ENCODE data around the gene SLC12A7. TPM values are rescaled to one million over a fixed set of nuclear protein-coding genes. Genes with fewer than 3 reads are reported as not detected.

The SLC12A7 gene
- total RNA-seq, 2 experiments from 2014 or later = 0.06 TPM; not detected in 1

DNA sequence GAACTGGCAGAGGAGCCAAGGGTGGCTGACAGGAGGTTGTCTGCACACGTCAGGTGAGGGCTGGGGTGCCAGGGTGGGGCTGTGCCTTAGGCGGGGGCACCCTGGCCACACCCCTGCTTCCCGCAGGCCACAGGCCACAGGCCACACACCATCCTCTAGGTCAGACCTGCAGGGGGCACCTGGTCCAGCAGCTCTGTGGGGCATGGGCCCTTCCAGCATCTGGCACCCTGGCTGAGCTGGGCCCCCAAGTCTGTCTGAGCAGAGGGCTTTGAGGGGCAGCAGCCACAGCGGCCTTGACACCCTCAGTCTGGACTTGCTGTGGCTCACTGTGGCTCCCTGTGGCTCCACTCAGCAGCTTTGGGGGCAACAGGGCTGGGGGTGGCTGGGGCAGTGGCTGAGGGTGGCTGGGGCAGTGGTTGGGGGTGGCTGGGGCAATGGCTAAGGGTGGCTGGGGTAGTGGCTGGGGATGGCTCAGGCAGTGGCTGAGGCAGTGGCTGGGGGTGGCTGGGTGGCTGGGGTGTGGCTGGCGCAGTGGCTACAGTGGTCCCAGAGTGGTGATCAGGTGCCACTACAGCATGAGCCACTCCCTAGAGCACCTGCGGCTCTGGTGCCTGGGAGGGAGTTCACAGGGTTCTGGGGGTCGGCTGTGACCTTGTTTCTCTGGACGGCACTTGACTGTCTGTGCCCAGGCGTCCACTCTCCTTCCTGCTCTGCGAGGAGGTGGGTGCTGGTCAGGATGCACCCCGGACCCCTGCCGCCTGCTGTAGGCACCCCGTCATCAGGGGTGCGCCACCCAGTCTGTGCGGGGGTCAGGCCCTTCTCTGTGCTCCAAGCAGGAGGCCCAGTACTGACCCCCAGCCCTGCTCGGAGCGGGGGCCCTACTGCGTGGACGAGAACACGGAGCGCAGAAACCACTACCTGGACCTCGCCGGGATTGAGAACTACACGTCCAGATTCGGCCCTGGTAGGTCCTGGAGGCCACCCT, 76.2 kb downstream of the SLC12A7 start:
- no peaks in the 10 kb centered on the region for H3K36me3 ChIP-seq (ENCODE audit: insufficient read depth, low read length)
- H3K9me3 ChIP-seq (ENCODE audit: low read length) = no peaks in the 10 kb centered on the region
- TF ChIP-seq, protein P1, sequence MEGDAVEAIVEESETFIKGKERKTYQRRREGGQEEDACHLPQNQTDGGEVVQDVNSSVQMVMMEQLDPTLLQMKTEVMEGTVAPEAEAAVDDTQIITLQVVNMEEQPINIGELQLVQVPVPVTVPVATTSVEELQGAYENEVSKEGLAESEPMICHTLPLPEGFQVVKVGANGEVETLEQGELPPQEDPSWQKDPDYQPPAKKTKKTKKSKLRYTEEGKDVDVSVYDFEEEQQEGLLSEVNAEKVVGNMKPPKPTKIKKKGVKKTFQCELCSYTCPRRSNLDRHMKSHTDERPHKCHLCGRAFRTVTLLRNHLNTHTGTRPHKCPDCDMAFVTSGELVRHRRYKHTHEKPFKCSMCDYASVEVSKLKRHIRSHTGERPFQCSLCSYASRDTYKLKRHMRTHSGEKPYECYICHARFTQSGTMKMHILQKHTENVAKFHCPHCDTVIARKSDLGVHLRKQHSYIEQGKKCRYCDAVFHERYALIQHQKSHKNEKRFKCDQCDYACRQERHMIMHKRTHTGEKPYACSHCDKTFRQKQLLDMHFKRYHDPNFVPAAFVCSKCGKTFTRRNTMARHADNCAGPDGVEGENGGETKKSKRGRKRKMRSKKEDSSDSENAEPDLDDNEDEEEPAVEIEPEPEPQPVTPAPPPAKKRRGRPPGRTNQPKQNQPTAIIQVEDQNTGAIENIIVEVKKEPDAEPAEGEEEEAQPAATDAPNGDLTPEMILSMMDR (conservative IDR thresholded peaks at IDR 0.05; ENCODE audit: low read length) = no peak
- no peak for TF ChIP-seq EZH2phosphoT487 (IDR thresholded peaks at IDR 0.05; ENCODE audit: borderline replicate concordance, low read depth, low read length)
- no TSS peak for BruUV-seq (replicated peaks)
- ChIA-PET CTCF (ENCODE audit: unreplicated experiment) (no interaction called here), POLR2A (no interaction called here)
- intact Hi-C loops (cut with micrococcal nuclease; ENCODE audit: unreplicated experiment) = no loop called here
- no peak for DNase-seq (ENCODE audit: low spot score)
- no peak overlapping the region for H3K4me3 ChIP-seq (ENCODE audit: low read depth, low read length, poor library complexity, severe bottlenecking)
- no peaks in the 10 kb centered on the region for H3K4me1 ChIP-seq (ENCODE audit: insufficient read depth, low read length, poor library complexity, severe bottlenecking)
- no peak overlapping the region for H3K4me2 ChIP-seq (ENCODE audit: low read length)
- H4K20me1 ChIP-seq (ENCODE audit: insufficient read depth, low read length) = no peaks in the 10 kb centered on the region
- no peak overlapping the region for H2AFZ ChIP-seq (ENCODE audit: low read length)
- H3K79me2 ChIP-seq (ENCODE audit: insufficient read depth, low read depth, low read length) = no peaks in the 10 kb centered on the region
- no peaks in the 10 kb centered on the region for H3K9me2 ChIP-seq (ENCODE audit: insufficient read depth, low read length)
- H3K27ac ChIP-seq (ENCODE audit: low read depth, low read length, poor library complexity, severe bottlenecking) = no peak overlapping the region

DNA sequence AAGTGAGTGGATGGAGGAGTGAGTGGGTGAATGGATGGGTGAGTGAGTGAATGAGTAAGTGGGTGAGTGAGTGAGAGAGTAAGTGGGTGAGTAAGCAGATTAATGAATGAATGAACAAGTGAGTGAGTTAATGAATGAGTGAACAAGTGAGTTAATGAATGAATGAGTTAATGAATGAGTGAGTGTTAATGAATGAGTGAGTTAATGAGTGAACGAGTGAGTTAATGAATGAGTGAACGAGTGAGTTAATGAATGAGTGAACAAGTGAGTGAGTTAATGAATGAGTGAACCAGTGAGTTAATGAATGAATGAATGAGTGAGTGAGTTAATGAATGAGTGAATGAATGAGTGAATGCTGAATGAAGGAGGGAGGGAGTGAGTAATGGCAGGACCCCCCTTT, 76.9 kb downstream of the SLC12A7 start:
- TF ChIP-seq EZH2phosphoT487 (IDR thresholded peaks at IDR 0.05; ENCODE audit: borderline replicate concordance, low read depth, low read length) = no peak
- TF ChIP-seq, protein P1 (conservative IDR thresholded peaks at IDR 0.05; ENCODE audit: low read length) = no peak
- no peak overlapping the region for H2AFZ ChIP-seq (ENCODE audit: low read length)
- no peaks in the 10 kb centered on the region for H3K79me2 ChIP-seq (ENCODE audit: insufficient read depth, low read depth, low read length)
- ChIA-PET CTCF (ENCODE audit: unreplicated experiment) (no interaction called here), POLR2A (no interaction called here)
- no peak overlapping the region for H3K27ac ChIP-seq (ENCODE audit: low read depth, low read length, poor library complexity, severe bottlenecking)
- no peaks in the 10 kb centered on the region for H4K20me1 ChIP-seq (ENCODE audit: insufficient read depth, low read length)
- H3K36me3 ChIP-seq (ENCODE audit: insufficient read depth, low read length) = no peaks in the 10 kb centered on the region
- no peak overlapping the region for H3K4me2 ChIP-seq (ENCODE audit: low read length)
- DNase-seq (ENCODE audit: low spot score) = no peak
- BruUV-seq (replicated peaks) = no TSS peak
- H3K4me3 ChIP-seq (ENCODE audit: low read depth, low read length, poor library complexity, severe bottlenecking) = no peak overlapping the region
- H3K9me2 ChIP-seq (ENCODE audit: insufficient read depth, low read length) = no peaks in the 10 kb centered on the region
- H3K4me1 ChIP-seq (ENCODE audit: insufficient read depth, low read length, poor library complexity, severe bottlenecking) = no peaks in the 10 kb centered on the region
- H3K9me3 ChIP-seq (ENCODE audit: low read length) = no peaks in the 10 kb centered on the region
- intact Hi-C loops (cut with micrococcal nuclease; ENCODE audit: unreplicated experiment) = no loop called here

DNA sequence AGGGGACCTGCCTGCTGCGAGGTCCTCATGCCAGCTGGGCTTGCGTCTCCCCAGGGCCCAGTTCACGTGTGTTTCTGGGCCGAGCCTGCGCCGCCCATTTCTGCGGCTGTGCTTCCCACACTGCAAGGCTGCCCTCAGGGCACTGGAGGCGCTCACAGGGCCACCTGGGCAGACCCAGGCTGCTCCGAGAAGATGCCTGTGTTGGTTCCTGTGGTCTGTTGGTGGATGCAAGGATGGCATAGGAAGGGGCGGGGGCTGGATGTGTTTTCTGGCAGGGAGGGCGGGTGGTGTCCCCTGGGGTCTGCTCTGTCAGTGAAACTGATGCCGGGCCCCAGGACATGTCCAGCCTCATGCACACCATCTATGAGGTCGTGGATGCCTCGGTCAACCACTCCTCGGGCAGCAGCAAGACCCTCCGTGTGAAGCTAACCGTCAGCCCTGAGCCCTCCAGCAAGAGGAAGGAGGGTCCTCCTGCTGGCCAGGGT, 77.4 kb downstream of the SLC12A7 start:
- Histone ChIP-seq H3K9me2 (ENCODE audit: insufficient read depth, low read length) (no peaks in the 10 kb centered on the region), H3K79me2 (ENCODE audit: insufficient read depth, low read depth, low read length) (no peaks in the 10 kb centered on the region), H3K4me2 (ENCODE audit: low read length) (no peak overlapping the region), H3K9me3 (ENCODE audit: low read length) (no peaks in the 10 kb centered on the region), H3K36me3 (ENCODE audit: insufficient read depth, low read length) (no peaks in the 10 kb centered on the region), H3K4me3 (ENCODE audit: low read depth, low read length, poor library complexity, severe bottlenecking) (no peak overlapping the region), H3K4me1 (ENCODE audit: insufficient read depth, low read length, poor library complexity, severe bottlenecking) (no peaks in the 10 kb centered on the region), H4K20me1 (ENCODE audit: insufficient read depth, low read length) (no peaks in the 10 kb centered on the region), H2AFZ (ENCODE audit: low read length) (no peak overlapping the region), H3K27ac (ENCODE audit: low read depth, low read length, poor library complexity, severe bottlenecking) (no peak overlapping the region)
- no peak for DNase-seq (ENCODE audit: low spot score)
- TF ChIP-seq, protein P1 (conservative IDR thresholded peaks at IDR 0.05; ENCODE audit: low read length) = no peak
- no peak for TF ChIP-seq EZH2phosphoT487 (IDR thresholded peaks at IDR 0.05; ENCODE audit: borderline replicate concordance, low read depth, low read length)
- no TSS peak for BruUV-seq (replicated peaks)
- ChIA-PET POLR2A (no interaction called here), CTCF (ENCODE audit: unreplicated experiment) (no interaction called here)
- intact Hi-C loops (cut with micrococcal nuclease; ENCODE audit: unreplicated experiment) = no loop called here
